Prostate gland (tissue), 2 donors: ENCODE measurements around the gene CPSF4L.

Source experiments
- POLR2A ChIP-seq: fragments of 450-650 bp; IDR thresholded peaks from one replicate; pipeline ENCODE4 v1.6.1; 2016; ENCODE audit warnings: antibody characterized with exemption, mild to moderate bottlenecking
- POLR2AphosphoS5 ChIP-seq: sonication (generic); formaldehyde crosslinking; IDR thresholded peaks from one replicate; pipeline ENCODE4 v1.6.1; 2017; ENCODE audit warnings: antibody characterized with exemption
- TF ChIP-seq, protein P1 (sequence below), 4 experiments: fragments of 200-600 bp in 2 of 4; fragments of 450-650 bp in 2 of 4; sonication (generic) in 2 of 4; IDR thresholded peaks; 1 replicate in 3 of 4; 2 replicates in 1 of 4; pipeline ENCODE4 v1.5.1; 2016 to 2019; ENCODE audit warnings: antibody characterized with exemption in 4 of 4, mild to moderate bottlenecking in 2 of 4, moderate library complexity in 2 of 4

DNA sequence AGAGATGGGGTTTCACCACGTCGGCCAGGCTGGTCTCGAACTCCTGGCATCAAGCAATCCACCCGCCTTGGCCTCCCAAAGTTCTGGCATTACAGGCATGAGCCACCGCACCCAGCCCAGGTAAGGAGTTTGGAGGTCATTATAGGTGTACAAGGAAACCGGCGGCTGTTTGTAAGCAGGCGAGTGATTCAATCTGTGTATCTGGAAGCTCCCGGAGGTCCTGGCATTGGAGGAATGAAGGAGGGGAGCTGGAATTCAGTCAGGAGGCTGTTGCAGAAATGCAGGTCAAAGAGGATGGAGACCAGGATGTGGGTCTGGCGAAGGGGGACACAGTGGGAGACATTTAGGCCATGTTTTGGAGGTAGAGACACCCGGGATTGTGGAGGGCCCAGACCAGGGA is 31.4 kb upstream of the CPSF4L start:
- TF ChIP-seq, protein P1, sequence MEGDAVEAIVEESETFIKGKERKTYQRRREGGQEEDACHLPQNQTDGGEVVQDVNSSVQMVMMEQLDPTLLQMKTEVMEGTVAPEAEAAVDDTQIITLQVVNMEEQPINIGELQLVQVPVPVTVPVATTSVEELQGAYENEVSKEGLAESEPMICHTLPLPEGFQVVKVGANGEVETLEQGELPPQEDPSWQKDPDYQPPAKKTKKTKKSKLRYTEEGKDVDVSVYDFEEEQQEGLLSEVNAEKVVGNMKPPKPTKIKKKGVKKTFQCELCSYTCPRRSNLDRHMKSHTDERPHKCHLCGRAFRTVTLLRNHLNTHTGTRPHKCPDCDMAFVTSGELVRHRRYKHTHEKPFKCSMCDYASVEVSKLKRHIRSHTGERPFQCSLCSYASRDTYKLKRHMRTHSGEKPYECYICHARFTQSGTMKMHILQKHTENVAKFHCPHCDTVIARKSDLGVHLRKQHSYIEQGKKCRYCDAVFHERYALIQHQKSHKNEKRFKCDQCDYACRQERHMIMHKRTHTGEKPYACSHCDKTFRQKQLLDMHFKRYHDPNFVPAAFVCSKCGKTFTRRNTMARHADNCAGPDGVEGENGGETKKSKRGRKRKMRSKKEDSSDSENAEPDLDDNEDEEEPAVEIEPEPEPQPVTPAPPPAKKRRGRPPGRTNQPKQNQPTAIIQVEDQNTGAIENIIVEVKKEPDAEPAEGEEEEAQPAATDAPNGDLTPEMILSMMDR (IDR thresholded peaks at IDR 0.05): no peak
- TF ChIP-seq POLR2A (no peak), POLR2AphosphoS5 (no peak)
